Measurements from ENCODE around the gene SLC39A11.

- no peak for TF ChIP-seq EZH2phosphoT487 (IDR thresholded peaks at IDR 0.05; ENCODE audit: borderline replicate concordance, low read depth, low read length)
- no peak for TF ChIP-seq CTCF (conservative IDR thresholded peaks at IDR 0.05; ENCODE audit: low read length)
These were observed 137.9 kb downstream of the SLC39A11 start for GRCh38 chr17:72954579-72954978.

All from OCI-LY7 (cell line).